OCI-LY1 (cell line): ENCODE data around the gene SCN3A.

ENCODE experiments used
- H2AFZ ChIP-seq: fragments of 200-600 bp; sonication (generic), shearing (Covaris generic); 2 replicates; pipeline ENCODE4 v1.6.0; 2014; ENCODE audit warnings: antibody characterized with exemption, mild to moderate bottlenecking, low read length
- H3F3A ChIP-seq: fragments of 200-600 bp; sonication (generic), shearing (Covaris generic); 2 replicates; pipeline ENCODE4 v1.6.0; 2014; ENCODE audit warnings: mild to moderate bottlenecking, antibody characterized with exemption, low read length, moderate library complexity; ENCODE audit not compliant: insufficient read depth
- H3K27ac ChIP-seq: fragments of 200-600 bp; sonication (generic); 2 replicates; pipeline ENCODE4 v1.5.1; 2014; ENCODE audit warnings: low read length, mixed run types, mild to moderate bottlenecking, low read depth; ENCODE audit not compliant: poor library complexity, severe bottlenecking
- H3K27me3 ChIP-seq: fragments of 200-600 bp; sonication (generic); 2 replicates; pipeline ENCODE4 v1.6.0; 2014; ENCODE audit warnings: antibody characterized with exemption, mild to moderate bottlenecking, low read length, moderate library complexity; ENCODE audit not compliant: insufficient read depth
- H3K36me3 ChIP-seq: fragments of 200-600 bp; sonication (generic); 2 replicates; pipeline ENCODE4 v1.6.1; 2014; ENCODE audit warnings: mild to moderate bottlenecking, antibody characterized with exemption, low read length, moderate library complexity, mixed read lengths; ENCODE audit not compliant: insufficient read depth
- H3K4me1 ChIP-seq: fragments of 200-600 bp; sonication (generic); 2 replicates; pipeline ENCODE4 v1.5.1; 2014; ENCODE audit warnings: mild to moderate bottlenecking, low read length, moderate library complexity; ENCODE audit not compliant: insufficient read depth, severe bottlenecking
- H3K4me2 ChIP-seq: fragments of 200-600 bp; sonication (generic), shearing (Covaris generic); 2 replicates; pipeline ENCODE4 v1.6.1; 2014; ENCODE audit warnings: low read length
- H3K4me3 ChIP-seq: fragments of 200-600 bp; sonication (generic); 2 replicates; pipeline ENCODE4 v1.5.1; 2014; ENCODE audit warnings: low read length, low read depth, mild to moderate bottlenecking, mixed read lengths; ENCODE audit not compliant: poor library complexity, severe bottlenecking
- H3K79me2 ChIP-seq: fragments of 200-600 bp; shearing (Covaris generic); 2 replicates; pipeline ENCODE4 v1.6.1; 2016; ENCODE audit warnings: mixed run types, low read length, mixed read lengths; ENCODE audit not compliant: insufficient read depth
- H3K9ac ChIP-seq: fragments of 200-600 bp; sonication (generic), shearing (Covaris generic); 2 replicates; pipeline ENCODE4 v1.6.1; 2014; ENCODE audit warnings: mild to moderate bottlenecking, low read length, mixed read lengths
- H3K9me2 ChIP-seq: fragments of 200-600 bp; sonication (generic), shearing (Covaris generic); 2 replicates; pipeline ENCODE4 v1.6.1; 2014; ENCODE audit warnings: low read depth, mild to moderate bottlenecking, low read length, mixed read lengths
- H3K9me3 ChIP-seq: fragments of 200-600 bp; shearing (Covaris generic); 2 replicates; pipeline ENCODE4 v1.6.1; 2014; ENCODE audit warnings: low read length, mixed read lengths
- H4K20me1 ChIP-seq: fragments of 200-600 bp; sonication (generic), shearing (Covaris generic); 2 replicates; pipeline ENCODE4 v1.6.0; 2016; ENCODE audit warnings: mild to moderate bottlenecking, low read length; ENCODE audit not compliant: insufficient read depth
- CTCF ChIP-seq: fragments of 200-600 bp; sonication (generic), shearing (Covaris generic); IDR thresholded peaks from 2 replicates; pipeline ENCODE4 v1.5.1; 2017; ENCODE audit warnings: mild to moderate bottlenecking, antibody characterized with exemption, low read length, moderate library complexity, mixed read lengths
- EZH2 ChIP-seq: fragments of 200-600 bp; sonication (generic), shearing (Covaris generic); IDR thresholded peaks from 2 replicates; pipeline ENCODE4 v1.8.0; 2017; ENCODE audit warnings: borderline replicate concordance, mixed run types, mild to moderate bottlenecking, antibody characterized with exemption, low read length, moderate library complexity, mixed read lengths

SCN3A gene

GRCh38 chr2:165112789-165113188 lies 91.1 kb downstream of the SCN3A start:
- H3K4me3 ChIP-seq, result no peak overlapping the region
- H3K27me3 ChIP-seq, result no peaks in the 10 kb centered on the region
- no peak overlapping the region for H3K4me2 ChIP-seq
- H4K20me1 ChIP-seq, result no peaks in the 10 kb centered on the region
- H3K27ac ChIP-seq, result no peak overlapping the region
- no peaks in the 10 kb centered on the region for H3K79me2 ChIP-seq
- no peak for TF ChIP-seq CTCF
- H2AFZ ChIP-seq, result no peak overlapping the region
- no peak overlapping the region for H3K9ac ChIP-seq
- H3K9me3 ChIP-seq, result no peaks in the 10 kb centered on the region
- H3K36me3 ChIP-seq, result no peaks in the 10 kb centered on the region
- H3F3A ChIP-seq, result no peaks in the 10 kb centered on the region
- no peaks in the 10 kb centered on the region for H3K9me2 ChIP-seq
- no peaks in the 10 kb centered on the region for H3K4me1 ChIP-seq

- Histone ChIP-seq H3K4me3 (no peak overlapping the region), H3K9ac (no peak overlapping the region), H3K79me2 (no peaks in the 10 kb centered on the region), H3K27me3 (no peaks in the 10 kb centered on the region), H3K27ac (no peak overlapping the region), H3F3A (no peaks in the 10 kb centered on the region), H3K4me2 (no peak overlapping the region), H3K9me2 (no peaks in the 10 kb centered on the region), H3K36me3 (no peaks in the 10 kb centered on the region), H4K20me1 (no peaks in the 10 kb centered on the region), H3K4me1 (no peaks in the 10 kb centered on the region), H3K9me3 (no peaks in the 10 kb centered on the region), H2AFZ (no peak overlapping the region)
- TF ChIP-seq CTCF, result no peak
- TF ChIP-seq EZH2, result no peak
Observed at GRCh38 chr2:165112133-165112573, 91.7 kb downstream of the SCN3A start.

- Histone ChIP-seq H3K36me3 (no peaks in the 10 kb centered on the region), H3K27me3 (no peaks in the 10 kb centered on the region), H3K9me3 (no peaks in the 10 kb centered on the region), H3K9ac (no peak overlapping the region), H4K20me1 (no peaks in the 10 kb centered on the region), H2AFZ (no peak overlapping the region), H3K9me2 (no peaks in the 10 kb centered on the region), H3K4me3 (no peak overlapping the region), H3K4me1 (no peaks in the 10 kb centered on the region), H3K79me2 (no peaks in the 10 kb centered on the region), H3F3A (no peaks in the 10 kb centered on the region), H3K4me2 (no peak overlapping the region), H3K27ac (no peak overlapping the region)
- TF ChIP-seq EZH2 (no peak), CTCF (no peak)
Observed at GRCh38 chr2:165110394-165110793, 93.5 kb downstream of the SCN3A start.
